HepG2 (cell line): ENCODE data around the gene CDH23. TPM values are rescaled to one million over a fixed set of nuclear protein-coding genes. Genes with fewer than 3 reads are reported as not detected.

Source experiments
- ATAC-seq: fragments of 200-7000 bp; cut with Tn5 transposase; 3 replicates; pipeline ENCODE4 v1.9.1; 2020; ENCODE audit warnings: mild to moderate bottlenecking, moderate library complexity
- BruUV-seq: library from RNA; stranded (reverse); fragments of 400-500 nt; replicated peaks from 2 replicates; lab custom pipeline; 2021; lab: Mats Ljungman, UMichigan
- CTCF ChIA-PET: fragments of 300-600 bp; formaldehyde crosslinking; extraction: SDS; loops from one replicate; lab custom pipeline; 2021; ENCODE audit warnings: low total read pairs, inconsistent platforms, low intra/inter-chr PET ratio; lab: Yijun Ruan, JAX
- POLR2A ChIA-PET: fragments of 350-600 bp; sonication (Branson Sonifier 250); formaldehyde crosslinking; loops from one replicate; lab custom pipeline; 2020; ENCODE audit warnings: antibody characterized with exemption, inconsistent platforms; lab: Yijun Ruan, JAX
- DNase-seq: peaks from one replicate; pipeline ENCODE4 v3.0.0-alpha.2; 2015; ENCODE audit warnings: low spot score
- FAIRE-seq: peaks from 3 replicates; lab custom pipeline; 2011; peaks lifted over from hg19 to GRCh38; lab: Jason Lieb, UNC
- H2AFZ ChIP-seq: one replicate; pipeline ENCODE4 v1.6.1; 2011; ENCODE audit warnings: low read length, inconsistent platforms
- H3K27ac ChIP-seq: fragments of 300-600 bp; 3 replicates; pipeline ENCODE4 v1.8.0; 2011; ENCODE audit warnings: mixed run types, mild to moderate bottlenecking, mixed read lengths, low read length, inconsistent platforms; ENCODE audit not compliant: insufficient read depth; ENCODE audit errors: extremely low read length
- H3K27me3 ChIP-seq, 2 experiments: fragments of 200-600 bp in 1 of 2; 2 replicates in 1 of 2; 3 replicates in 1 of 2; pipeline versions ENCODE4 v1.6.0 to v1.8.0; 2011; ENCODE audit warnings: low read length in 2 of 2, mild to moderate bottlenecking in 2 of 2, moderate library complexity in 2 of 2, inconsistent platforms in 1 of 2; ENCODE audit not compliant: insufficient read depth in 2 of 2, control insufficient read depth in 1 of 2
- H3K36me3 ChIP-seq, 2 experiments: fragments of 200-600 bp in 1 of 2; replicated peaks in 1 of 2; 2 replicates in 1 of 2; 3 replicates in 1 of 2; pipeline versions ENCODE4 v1.5.1 to v1.8.0; 2011; ENCODE audit warnings: low read length in 2 of 2, inconsistent platforms in 1 of 2; ENCODE audit not compliant: insufficient read depth in 2 of 2, control insufficient read depth in 1 of 2
- H3K4me1 ChIP-seq: 2 replicates; pipeline ENCODE4 v1.5.1; 2012; ENCODE audit warnings: low read length, inconsistent platforms; ENCODE audit not compliant: insufficient read depth
- H3K4me2 ChIP-seq: 2 replicates; pipeline ENCODE4 v1.6.0; 2011; ENCODE audit warnings: low read depth, low read length, inconsistent platforms
- H3K4me3 ChIP-seq, 3 experiments: fragments of 200-600 bp in 1 of 3; sonication (generic), shearing (Covaris generic) in 1 of 3; replicated peaks in 1 of 3; 2 replicates each; pipeline ENCODE4 v1.5.1; 2011 to 2016; ENCODE audit warnings: low read length in 3 of 3, inconsistent platforms in 2 of 3, low read depth in 2 of 3, mild to moderate bottlenecking in 2 of 3, control low read depth in 1 of 3, mixed read lengths in 1 of 3; ENCODE audit not compliant: insufficient read depth in 1 of 3
- H3K79me2 ChIP-seq: one replicate; pipeline ENCODE4 v1.6.1; 2011; ENCODE audit warnings: low read length, inconsistent platforms; ENCODE audit not compliant: insufficient read depth
- H3K9ac ChIP-seq: 2 replicates; pipeline ENCODE4 v1.6.0; 2011; ENCODE audit warnings: mild to moderate bottlenecking, low read depth, low read length, inconsistent platforms; ENCODE audit not compliant: insufficient read depth
- H3K9me3 ChIP-seq: 2 replicates; pipeline ENCODE4 v1.5.1; 2012; ENCODE audit warnings: mild to moderate bottlenecking, low read length
- H4K20me1 ChIP-seq: 2 replicates; pipeline ENCODE4 v1.6.0; 2011; ENCODE audit warnings: inconsistent platforms, mild to moderate bottlenecking, low read length, moderate library complexity; ENCODE audit not compliant: insufficient read depth
- ADNP ChIP-seq: sonication (generic); formaldehyde crosslinking; IDR thresholded peaks from 2 replicates; pipeline ENCODE4 v1.4.0; 2020; ENCODE audit warnings: missing genetic modification reagents
- HIVEP1 ChIP-seq: sonication (generic); formaldehyde crosslinking; IDR thresholded peaks from 2 replicates; pipeline ENCODE4 v1.4.0; 2020; ENCODE audit warnings: mild to moderate bottlenecking, missing genetic modification reagents
- KLF16 ChIP-seq, 2 experiments: sonication (generic) in 1 of 2; formaldehyde crosslinking in 1 of 2; IDR thresholded peaks; 2 replicates each; pipeline versions ENCODE4 v1.6.1 to v1.8.0; 2016 to 2023; ENCODE audit warnings: missing genetic modification reagents in 2 of 2, missing compliant biosample characterization in 1 of 2
- KMT2B ChIP-seq: IDR thresholded peaks from 2 replicates; pipeline ENCODE4 v1.6.1; 2016; ENCODE audit warnings: missing genetic modification reagents, missing compliant biosample characterization
- MTA3 ChIP-seq: sonication (generic); formaldehyde crosslinking; IDR thresholded peaks from 2 replicates; pipeline ENCODE4 v1.4.0; 2020; ENCODE audit warnings: missing genetic modification reagents
- RXRA ChIP-seq: sonication (generic); formaldehyde crosslinking; IDR thresholded peaks from 2 replicates; pipeline ENCODE4 v1.5.1; 2020; ENCODE audit warnings: missing genetic modification reagents
- SMYD3 ChIP-seq: sonication (generic); formaldehyde crosslinking; IDR thresholded peaks from 2 replicates; pipeline ENCODE4 v1.8.1; 2023; ENCODE audit warnings: mild to moderate bottlenecking, missing genetic modification reagents
- STAT5B ChIP-seq: sonication (generic); formaldehyde crosslinking; IDR thresholded peaks from 2 replicates; pipeline ENCODE4 v1.4.0; 2020; ENCODE audit warnings: missing genetic modification reagents
- TEAD3 ChIP-seq: optimal IDR thresholded peaks from 2 replicates; pipeline ENCODE3; 2016; ENCODE audit warnings: borderline replicate concordance
- ZNF484 ChIP-seq: sonication (generic); formaldehyde crosslinking; IDR thresholded peaks from 2 replicates; pipeline ENCODE4 v1.5.1; 2020; ENCODE audit warnings: mild to moderate bottlenecking, low read depth, missing genetic modification reagents, borderline replicate concordance
- ZNF567 ChIP-seq: sonication (generic); formaldehyde crosslinking; IDR thresholded peaks from 2 replicates; pipeline ENCODE4 v1.8.1; 2023; ENCODE audit warnings: mild to moderate bottlenecking, missing genetic modification reagents, borderline replicate concordance
- ZNF570 ChIP-seq: sonication (generic); formaldehyde crosslinking; IDR thresholded peaks from 2 replicates; pipeline ENCODE4 v1.4.0; 2020; ENCODE audit warnings: mild to moderate bottlenecking, missing genetic modification reagents, borderline replicate concordance
- ZSCAN29 ChIP-seq: sonication (generic); formaldehyde crosslinking; conservative IDR thresholded peaks from 2 replicates; pipeline ENCODE4 v1.4.0; 2020; ENCODE audit warnings: mild to moderate bottlenecking, missing genetic modification reagents
- WGBS: methylation state at CpG from one replicate; pipeline ENCODE4 v1.1.6; 2017; ENCODE audit warnings: low lambda C conversion rate; 5-methylcytosine and 5-hydroxymethylcytosine counted together
- in situ Hi-C: cut with HindIII; loops from 2 replicates; pipeline ENCODE4 v1.10.0; 2017; ENCODE audit warnings: low pct_unique_long_range_greater_than_20kb; ENCODE audit not compliant: extremely low pct_ligation_motif_present
- intact Hi-C: fragments of 100-400 bp; cut with micrococcal nuclease; formaldehyde crosslinking; loops from one replicate; pipeline ENCODE4 v1.10.0; 2022; ENCODE audit not compliant: unreplicated experiment
- polyA plus RNA-seq, 8 experiments: library from polyadenylated mRNA; depleted of rRNA in 3 of 8; stranded (reverse) in 7 of 8; unstranded in 1 of 8; fragments of >200 nt; fragmentation: Illumina TruSeq in 4 of 8; extraction: Trizol in 4 of 8; gene quantifications; 2 replicates each; pipeline versions ENCODE4 v1.2.1 to v1.2.3, GENCODE V29; 2011 to 2016; ENCODE audit warnings: low read depth in 4 of 8, missing spikeins in 1 of 8, mixed read lengths in 1 of 8; ENCODE audit not compliant: insufficient read depth in 1 of 8
- total RNA-seq, 5 experiments: library from RNA; depleted of rRNA; stranded (reverse); fragments of >200 nt; fragmentation: Illumina TruSeq; extraction: Trizol; gene quantifications; 2 replicates each; pipeline ENCODE4 v1.2.3, GENCODE V29; 2016; ENCODE audit warnings: low read depth in 1 of 5
- TF ChIP-seq, protein P1 (sequence below): IDR thresholded peaks from 2 replicates; pipeline ENCODE4 v1.6.1; 2016; ENCODE audit warnings: missing genetic modification reagents, missing compliant biosample characterization
- TF ChIP-seq, protein P2 (sequence below): sonication (generic); formaldehyde crosslinking; IDR thresholded peaks from 2 replicates; pipeline ENCODE4 v1.8.1; 2022; ENCODE audit warnings: mild to moderate bottlenecking, missing genetic modification reagents
- TF ChIP-seq, protein P3 (sequence below): sonication (generic); formaldehyde crosslinking; IDR thresholded peaks from 2 replicates; pipeline ENCODE4 v1.4.0; 2020; ENCODE audit warnings: missing genetic modification reagents

The CDH23 gene
- total and polyA plus RNA-seq, 2 of the 13 experiments (the other 11 are each of a cell fraction or from before 2014, with no cell fraction given): 0.13 TPM; not detected in 1

DNA sequence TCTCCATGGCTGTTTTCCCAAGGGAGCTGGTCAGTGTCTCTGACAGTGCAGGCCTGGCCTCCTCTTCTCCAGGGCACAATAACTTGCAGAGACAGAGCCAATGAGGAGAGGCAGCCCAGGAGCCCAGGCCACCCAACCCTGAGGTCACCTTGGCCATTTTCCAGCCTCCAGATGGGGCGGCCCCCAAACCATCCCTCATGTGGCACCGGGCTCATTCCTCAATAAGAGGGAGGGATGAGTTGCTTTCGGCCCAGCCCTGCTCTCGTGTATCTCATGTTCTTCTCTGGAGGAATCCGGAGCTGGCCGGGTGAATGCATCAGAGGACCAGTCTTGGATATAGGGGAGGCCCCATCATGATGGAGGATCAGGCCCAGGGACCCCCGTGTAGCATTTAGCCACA is 223.9 kb downstream of the CDH23 start:
- Histone ChIP-seq H3K27me3 (peaks cover 3 to 32% of the 10 kb centered on the region in 2 experiments; a peak in 3 of 5 replicates), H3K27ac (no peak overlapping the region), H3K4me2 (no peak overlapping the region), H3K9me3 (no peaks in the 10 kb centered on the region), H4K20me1 (no peaks in the 10 kb centered on the region), H3K36me3 (no peaks in the 10 kb centered on the region), H2AFZ (no peak overlapping the region), H3K4me1 (peaks cover 26% of the 10 kb centered on the region), H3K79me2 (no peaks in the 10 kb centered on the region), H3K4me3 (no peak overlapping the region), H3K9ac (no peak overlapping the region)
- ATAC-seq (no peak), FAIRE-seq (no peak), DNase-seq (no peak)
- in situ Hi-C loops: no loop called here
- ChIA-PET CTCF (no interaction called here), POLR2A (no interaction called here)
- no peak for TF ChIP-seq ZNF567 (CRISPR knock-in tag)
- TF ChIP-seq STAT5B: no peak
- no peak for TF ChIP-seq KLF16 (CRISPR knock-in tag; IDR thresholded peaks at IDR 0.05)
- TF ChIP-seq KMT2B (CRISPR knock-in tag): no peak
- TF ChIP-seq, protein P1, sequence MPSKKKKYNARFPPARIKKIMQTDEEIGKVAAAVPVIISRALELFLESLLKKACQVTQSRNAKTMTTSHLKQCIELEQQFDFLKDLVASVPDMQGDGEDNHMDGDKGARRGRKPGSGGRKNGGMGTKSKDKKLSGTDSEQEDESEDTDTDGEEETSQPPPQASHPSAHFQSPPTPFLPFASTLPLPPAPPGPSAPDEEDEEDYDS (CRISPR knock-in tag): no peak
- WGBS: 33% methylated on average over 4 of the region's 7 CpGs
- intact Hi-C loops: no loop called here
- no TSS peak for BruUV-seq

DNA sequence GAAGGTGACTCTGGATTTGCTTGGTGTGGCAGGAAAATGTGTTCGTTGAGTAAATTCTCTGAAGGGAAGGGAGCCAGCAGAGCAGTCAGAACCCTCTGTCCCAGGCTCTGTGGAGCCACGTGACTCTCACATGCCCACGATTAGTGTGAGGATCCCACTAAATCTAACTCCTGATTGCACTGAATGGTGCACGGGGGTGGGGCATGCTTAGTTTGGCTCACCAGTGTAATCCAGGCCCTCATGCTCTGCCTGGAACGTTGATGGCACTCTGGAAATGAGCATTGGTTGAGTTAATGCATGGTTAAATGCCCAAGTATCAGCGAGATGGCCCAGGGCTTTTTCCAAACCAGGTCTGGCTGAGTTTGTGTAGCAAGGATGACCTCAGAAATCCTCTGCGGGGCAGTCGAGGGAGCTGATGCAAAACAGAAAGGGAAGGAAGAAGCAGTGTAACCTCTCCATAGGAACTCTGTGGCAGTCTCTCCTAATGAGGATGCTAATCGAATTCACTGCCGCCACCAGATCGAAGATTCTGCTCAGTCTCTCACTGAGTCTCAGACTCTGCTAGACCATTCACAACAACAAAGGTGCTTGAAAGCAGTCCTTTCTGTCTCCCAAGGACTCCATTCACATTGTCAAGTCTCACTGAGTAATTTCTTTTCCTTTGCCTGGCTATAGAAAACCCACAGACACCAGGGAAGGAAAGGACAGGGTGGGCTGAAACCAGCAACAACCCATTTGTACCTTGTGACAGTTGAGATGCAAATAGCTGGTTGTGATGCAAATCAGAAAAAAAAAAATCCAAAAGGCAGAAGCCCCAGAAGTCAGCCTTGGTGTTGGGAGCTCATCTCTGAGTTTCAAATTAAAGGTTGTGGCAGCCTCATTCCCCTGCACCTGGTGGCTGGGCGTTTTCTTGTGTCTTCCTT is 224.8 kb downstream of the CDH23 start:
- POLR2A ChIA-PET: no interaction called here
- BruUV-seq: no TSS peak
- TF ChIP-seq ZNF570 (CRISPR knock-in tag): no peak
- TF ChIP-seq ZNF484 (CRISPR knock-in tag): no peak
- no peak for TF ChIP-seq SMYD3 (CRISPR knock-in tag)
- TF ChIP-seq HIVEP1 (CRISPR knock-in tag): no peak
- TF ChIP-seq, protein P2, sequence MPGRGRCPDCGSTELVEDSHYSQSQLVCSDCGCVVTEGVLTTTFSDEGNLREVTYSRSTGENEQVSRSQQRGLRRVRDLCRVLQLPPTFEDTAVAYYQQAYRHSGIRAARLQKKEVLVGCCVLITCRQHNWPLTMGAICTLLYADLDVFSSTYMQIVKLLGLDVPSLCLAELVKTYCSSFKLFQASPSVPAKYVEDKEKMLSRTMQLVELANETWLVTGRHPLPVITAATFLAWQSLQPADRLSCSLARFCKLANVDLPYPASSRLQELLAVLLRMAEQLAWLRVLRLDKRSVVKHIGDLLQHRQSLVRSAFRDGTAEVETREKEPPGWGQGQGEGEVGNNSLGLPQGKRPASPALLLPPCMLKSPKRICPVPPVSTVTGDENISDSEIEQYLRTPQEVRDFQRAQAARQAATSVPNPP (CRISPR knock-in tag): no peak
- TF ChIP-seq TEAD3: no peak
- TF ChIP-seq ADNP (CRISPR knock-in tag): no peak
- no peak for TF ChIP-seq RXRA
- no peak for TF ChIP-seq ZSCAN29 (CRISPR knock-in tag)
- no peak for TF ChIP-seq MTA3
- TF ChIP-seq, protein P3, sequence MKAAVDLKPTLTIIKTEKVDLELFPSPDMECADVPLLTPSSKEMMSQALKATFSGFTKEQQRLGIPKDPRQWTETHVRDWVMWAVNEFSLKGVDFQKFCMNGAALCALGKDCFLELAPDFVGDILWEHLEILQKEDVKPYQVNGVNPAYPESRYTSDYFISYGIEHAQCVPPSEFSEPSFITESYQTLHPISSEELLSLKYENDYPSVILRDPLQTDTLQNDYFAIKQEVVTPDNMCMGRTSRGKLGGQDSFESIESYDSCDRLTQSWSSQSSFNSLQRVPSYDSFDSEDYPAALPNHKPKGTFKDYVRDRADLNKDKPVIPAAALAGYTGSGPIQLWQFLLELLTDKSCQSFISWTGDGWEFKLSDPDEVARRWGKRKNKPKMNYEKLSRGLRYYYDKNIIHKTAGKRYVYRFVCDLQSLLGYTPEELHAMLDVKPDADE (CRISPR knock-in tag): no peak

More for the DNA sequence above, 224.8 kb downstream of the CDH23 start:
- intact Hi-C loops: no loop called here
- CTCF ChIA-PET: no interaction called here
- DNase-seq: no peak
- no peak for ATAC-seq
- in situ Hi-C loops: no loop called here
- peaks cover 2 to 36% of the 10 kb centered on the region in 2 experiments; a peak in 3 of 5 replicates for H3K27me3 ChIP-seq
- no peaks in the 10 kb centered on the region for H4K20me1 ChIP-seq
- H3K9ac ChIP-seq: no peak overlapping the region
- FAIRE-seq: no peak
- no peaks in the 10 kb centered on the region for H3K79me2 ChIP-seq
- no peaks in the 10 kb centered on the region for H3K9me3 ChIP-seq
- no peak overlapping the region for H3K4me2 ChIP-seq
- no peak overlapping the region for H2AFZ ChIP-seq
- peaks cover 26% of the 10 kb centered on the region for H3K4me1 ChIP-seq
- no peak overlapping the region for H3K27ac ChIP-seq
- 50% methylated on average over 11 of the region's 12 CpGs for WGBS
- no peaks in the 10 kb centered on the region for H3K36me3 ChIP-seq
- H3K4me3 ChIP-seq: no peak overlapping the region
